ENCODE results near the gene IQSEC1.

DNA sequence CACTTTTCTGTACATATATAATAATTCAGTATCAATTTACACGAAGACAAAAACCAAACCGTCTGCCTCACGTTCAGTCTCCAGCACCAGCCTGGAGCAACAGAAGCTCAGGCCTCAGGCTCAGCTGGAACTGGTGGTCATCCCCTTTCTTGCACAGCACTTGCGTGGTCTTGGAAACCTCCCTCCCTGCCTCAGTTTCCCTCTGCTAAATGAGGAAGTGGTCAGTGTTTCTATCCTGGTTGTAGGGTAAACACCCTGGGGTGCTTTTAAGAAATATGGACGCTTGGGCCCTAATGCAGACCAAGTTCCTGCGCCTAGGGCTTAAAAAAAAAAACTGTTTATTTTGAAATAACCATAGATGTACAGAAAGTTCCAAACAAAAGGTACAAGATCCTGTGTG is 21.6 kb downstream of the IQSEC1 start:
- TF ChIP-seq CTCF (conservative IDR thresholded peaks at IDR 0.05 in 1 of 2, IDR thresholded peaks at IDR 0.05 in 1 of 2; ENCODE audit: low read depth in 1 of 2, low read length in 2 of 2) (no peak), EZH2 (IDR thresholded peaks at IDR 0.05; ENCODE audit: low read length, missing control alignments) (no peak)
